MM.1S (cell line): ENCODE data around the gene CARNS1.

Source experiments
- DNase-seq: peaks from one replicate; pipeline ENCODE4 v3.0.0-alpha.2; 2015
- H2AFZ ChIP-seq: fragments of 300-600 bp; sonication (generic); 2 replicates; pipeline ENCODE4 v1.6.0; 2016; ENCODE audit warnings: antibody characterized with exemption, low read length
- H3F3A ChIP-seq: fragments of 300-600 bp; sonication (generic); 2 replicates; pipeline ENCODE4 v1.6.1; 2016; ENCODE audit warnings: mild to moderate bottlenecking, antibody characterized with exemption, low read length, moderate library complexity, mixed read lengths; ENCODE audit not compliant: insufficient read depth
- H3K27ac ChIP-seq: fragments of 300-600 bp; sonication (generic); 2 replicates; pipeline ENCODE4 v1.5.1; 2016; ENCODE audit warnings: mild to moderate bottlenecking, low read length
- H3K27me3 ChIP-seq: fragments of 300-600 bp; sonication (generic); replicated peaks from 2 replicates; pipeline ENCODE4 v1.6.0; 2016; ENCODE audit warnings: low read length; ENCODE audit not compliant: insufficient read depth
- H3K36me3 ChIP-seq: fragments of 300-600 bp; sonication (generic); replicated peaks from 2 replicates; pipeline ENCODE4 v1.6.1; 2016; ENCODE audit warnings: mild to moderate bottlenecking, low read length, mixed read lengths; ENCODE audit not compliant: insufficient read depth
- H3K4me1 ChIP-seq: fragments of 300-600 bp; sonication (generic); 2 replicates; pipeline ENCODE4 v1.6.1; 2016; ENCODE audit warnings: low read length, mixed read lengths
- H3K4me2 ChIP-seq: fragments of 300-600 bp; sonication (generic); 2 replicates; pipeline ENCODE4 v1.6.0; 2016; ENCODE audit warnings: low read depth, low read length
- H3K4me3 ChIP-seq: fragments of 300-600 bp; sonication (generic); 2 replicates; pipeline ENCODE4 v1.5.1; 2016; ENCODE audit warnings: low read length, mixed read lengths
- H3K79me2 ChIP-seq: fragments of 300-600 bp; sonication (generic); 2 replicates; pipeline ENCODE4 v1.6.1; 2016; ENCODE audit warnings: mixed run types, low read length, mixed read lengths
- H3K9ac ChIP-seq: fragments of 300-600 bp; sonication (generic); 2 replicates; pipeline ENCODE4 v1.6.1; 2016; ENCODE audit warnings: low read length, mixed read lengths
- H3K9me2 ChIP-seq: fragments of 300-600 bp; sonication (generic); replicated peaks from 2 replicates; pipeline ENCODE4 v1.6.1; 2016; ENCODE audit warnings: mild to moderate bottlenecking, low read length, mixed read lengths; ENCODE audit not compliant: insufficient read depth
- H3K9me3 ChIP-seq: fragments of 300-600 bp; sonication (generic); replicated peaks from 2 replicates; pipeline ENCODE4 v1.6.1; 2016; ENCODE audit warnings: mild to moderate bottlenecking, low read length, mixed read lengths; ENCODE audit not compliant: insufficient read depth
- H4K20me1 ChIP-seq: fragments of 300-600 bp; sonication (generic); 2 replicates; pipeline ENCODE4 v1.6.1; 2016; ENCODE audit warnings: mild to moderate bottlenecking, low read length, moderate library complexity, mixed read lengths; ENCODE audit not compliant: insufficient read depth
- CTCF ChIP-seq: fragments of 300-600 bp; sonication (generic); IDR thresholded peaks from 2 replicates; pipeline ENCODE4 v1.5.1; 2016; ENCODE audit warnings: antibody characterized with exemption, low read length, mixed read lengths
- EZH2 ChIP-seq: fragments of 300-600 bp; sonication (generic); optimal IDR thresholded peaks from 2 replicates; pipeline ENCODE3; 2017; ENCODE audit warnings: low read depth, mild to moderate bottlenecking, antibody characterized with exemption, low read length, mixed read lengths
- EZH2phosphoT487 ChIP-seq: fragments of 300-600 bp; sonication (generic); IDR thresholded peaks from 2 replicates; pipeline ENCODE4 v1.6.1; 2018; ENCODE audit warnings: antibody characterized with exemption, low read length

Gene CARNS1

DNA sequence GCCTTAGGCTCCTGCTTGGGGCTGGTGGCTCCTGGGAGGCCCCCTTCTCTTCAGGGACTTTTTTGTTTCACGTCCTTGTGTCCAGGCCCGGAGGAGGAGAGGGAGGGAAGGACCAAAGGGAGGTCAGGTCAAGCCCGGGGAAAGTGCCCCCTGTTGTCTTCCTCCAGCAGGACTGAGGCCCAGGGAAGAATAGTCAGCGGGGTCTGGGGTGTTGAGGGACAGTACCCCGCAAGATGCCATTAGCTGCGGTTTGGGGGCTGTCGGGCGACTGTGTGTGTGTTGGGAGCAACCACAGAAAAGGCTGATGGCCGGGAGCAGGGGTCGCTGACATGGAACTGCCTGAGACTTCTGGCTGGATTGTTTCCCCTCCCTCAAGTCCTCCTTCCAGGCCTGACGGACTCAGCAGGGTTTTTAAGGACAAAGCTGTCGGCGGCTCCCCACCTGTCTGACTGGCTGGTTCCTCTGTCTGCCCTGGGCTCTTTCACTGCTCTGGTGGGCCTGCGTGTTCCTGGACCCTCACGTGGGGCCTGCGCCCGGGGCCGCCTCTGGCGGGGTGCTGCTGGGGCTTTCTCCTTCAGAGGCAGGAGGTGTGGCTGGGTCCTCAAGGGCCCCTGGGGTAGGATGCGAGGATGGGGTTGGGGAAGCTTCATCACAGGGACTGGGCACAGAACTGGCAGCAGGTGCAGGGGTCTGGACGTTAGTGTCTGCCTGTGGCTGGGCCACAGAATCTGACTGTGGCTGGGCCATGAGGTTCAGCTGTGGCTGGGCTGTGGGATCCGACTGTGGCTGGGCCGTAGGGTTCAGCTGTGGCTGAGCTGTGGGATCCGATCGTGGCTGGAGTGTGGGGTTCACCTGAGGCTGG, 35.5 kb downstream of the CARNS1 start:
- Histone ChIP-seq H3K9me3 (no peaks in the 10 kb centered on the region), H3K36me3 (no peaks in the 10 kb centered on the region), H3K9ac (no peak overlapping the region), H2AFZ (no peak overlapping the region), H3K27ac (no peak overlapping the region), H3K79me2 (no peaks in the 10 kb centered on the region), H4K20me1 (no peaks in the 10 kb centered on the region), H3K4me3 (no peak overlapping the region), H3K4me2 (no peak overlapping the region), H3F3A (peaks cover 6% of the 10 kb centered on the region), H3K27me3 (no peaks in the 10 kb centered on the region), H3K4me1 (peaks cover 7% of the 10 kb centered on the region), H3K9me2 (no peaks in the 10 kb centered on the region)
- TF ChIP-seq EZH2, result no peak
- no peak for TF ChIP-seq CTCF
- TF ChIP-seq EZH2phosphoT487, result no peak
- DNase-seq, result no peak

DNA sequence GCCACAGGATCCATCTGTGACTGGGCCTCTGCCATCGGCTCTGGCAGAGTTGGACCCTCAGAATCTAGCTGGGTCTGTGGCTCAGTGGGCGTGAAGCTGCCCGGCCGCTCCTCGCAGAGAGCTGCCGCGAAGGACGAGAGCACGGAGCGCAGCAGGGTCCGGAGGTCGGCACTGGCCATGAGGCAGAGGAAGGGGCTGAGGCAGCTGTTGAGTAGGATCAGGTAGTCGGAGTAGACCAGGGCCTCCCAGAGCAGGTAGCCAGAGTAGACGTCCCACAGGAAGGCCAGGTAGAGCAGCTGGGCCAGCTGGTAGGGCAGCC, 36.1 kb downstream of the CARNS1 start:
- H3K9me2 ChIP-seq, result no peaks in the 10 kb centered on the region
- peaks cover 7% of the 10 kb centered on the region for H3K4me1 ChIP-seq
- H3K4me2 ChIP-seq, result no peak overlapping the region
- no peak overlapping the region for H3K27ac ChIP-seq
- H4K20me1 ChIP-seq, result no peaks in the 10 kb centered on the region
- no peak overlapping the region for H2AFZ ChIP-seq
- no peak overlapping the region for H3K9ac ChIP-seq
- H3K4me3 ChIP-seq, result no peak overlapping the region
- no peaks in the 10 kb centered on the region for H3K27me3 ChIP-seq
- no peak for DNase-seq
- H3F3A ChIP-seq, result peaks cover 6% of the 10 kb centered on the region
- no peaks in the 10 kb centered on the region for H3K9me3 ChIP-seq
- no peaks in the 10 kb centered on the region for H3K79me2 ChIP-seq
- TF ChIP-seq EZH2, result no peak
- no peak for TF ChIP-seq EZH2phosphoT487
- no peak for TF ChIP-seq CTCF
- H3K36me3 ChIP-seq, result no peaks in the 10 kb centered on the region

GRCh38 chr11:67452141-67452952, 36.9 kb downstream of the CARNS1 start, which contains the start of gene GPR152:
Gene GPR152 (minus strand): TSS chr11:67452729. CDS start chr11:67452724, 5 bp downstream.
- Histone ChIP-seq H3F3A (peaks cover 6% of the 10 kb centered on the region), H3K36me3 (no peaks in the 10 kb centered on the region), H3K9me2 (no peaks in the 10 kb centered on the region), H4K20me1 (no peaks in the 10 kb centered on the region), H3K4me2 (no peak within 1 kb of the TSS), H3K9me3 (no peaks in the 10 kb centered on the region), H2AFZ (no peak within 1 kb of the TSS), H3K27ac (no peak within 1 kb of the TSS), H3K27me3 (no peaks in the 10 kb centered on the region), H3K4me3 (no peak within 1 kb of the TSS), H3K4me1 (peaks cover 7% of the 10 kb centered on the region), H3K9ac (no peak within 1 kb of the TSS), H3K79me2 (no peaks in the 10 kb centered on the region)
- no peak for DNase-seq
- TF ChIP-seq EZH2 (no peak), CTCF (no peak), EZH2phosphoT487 (no peak)
